Activated CD4-positive, alpha-beta T cell treated with anti-CD3 and anti-CD28 coated beads for 24 hours (primary cell): ENCODE data around the gene SH3BP2.
A peak's percentile ranks its signal among the peaks of the same experiment; 100 is the strongest.

Source experiments
- DNase-seq, 2 donors: peaks; one replicate each; pipeline ENCODE4 v3.0.0-alpha.2; 2020; ENCODE audit warnings: low read depth in 2 of 2

The SH3BP2 gene

DNA sequence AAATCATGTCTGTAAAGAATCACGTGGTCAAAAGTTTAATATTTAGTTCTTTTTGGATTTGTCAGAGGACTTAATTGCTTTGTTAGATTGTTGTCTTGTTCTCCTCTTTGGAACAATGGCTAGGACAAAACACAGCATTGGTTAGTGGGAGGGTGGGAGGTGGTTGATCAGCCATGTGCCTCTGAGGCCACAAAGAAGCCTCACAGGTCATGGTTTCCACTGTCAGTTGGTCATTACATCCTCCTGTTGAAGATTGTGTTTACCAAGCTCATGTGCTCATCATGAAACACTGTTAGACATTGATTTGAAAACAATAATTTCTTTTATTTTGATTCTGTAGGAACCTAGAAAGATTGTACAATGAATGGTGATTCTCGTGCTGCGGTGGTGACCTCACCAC lies 82.7 kb downstream of the SH3BP2 start:
- DNase-seq, result no peak

DNA sequence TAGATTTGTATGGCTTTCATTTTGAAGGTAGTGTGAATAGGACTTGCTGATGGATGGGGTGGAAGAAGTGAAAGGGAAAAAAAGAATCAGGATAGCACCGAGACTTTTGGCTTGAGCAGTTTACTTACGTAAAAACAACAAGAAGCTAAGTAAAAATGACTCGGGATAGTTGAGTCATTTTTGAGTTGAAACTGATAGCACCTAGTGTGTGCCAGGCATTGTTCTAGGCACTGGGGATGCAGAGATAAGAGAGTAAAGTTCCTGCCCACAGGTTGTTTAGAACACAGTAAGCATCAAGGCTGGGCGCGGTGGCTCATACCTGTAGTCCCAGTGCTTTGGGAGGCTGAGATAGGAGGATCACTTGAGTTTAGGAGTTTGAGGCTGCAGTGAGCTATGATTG lies 85.5 kb downstream of the SH3BP2 start:
- peak in 1 of 2 donors; percentile 4 for DNase-seq

DNA sequence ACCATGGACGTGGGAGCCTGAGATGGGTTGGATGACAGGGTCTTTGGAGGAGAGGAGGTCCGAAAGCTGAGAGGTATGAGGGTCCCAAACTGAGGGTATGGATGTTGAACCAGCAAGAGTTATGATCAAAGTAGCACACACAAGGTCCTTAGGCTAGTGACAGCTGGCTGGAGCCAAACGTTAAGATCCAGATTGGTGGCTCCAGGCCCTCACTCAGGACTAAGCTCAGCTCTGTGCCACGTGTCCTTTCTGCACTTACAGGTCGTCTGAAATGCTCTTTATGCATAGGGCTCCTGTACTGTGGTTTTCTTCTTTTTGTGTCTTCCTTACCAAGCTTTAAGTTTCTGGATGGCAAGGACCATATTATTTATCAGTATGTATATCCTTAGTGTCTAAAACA lies 86.1 kb downstream of the SH3BP2 start:
- no peak for DNase-seq

DNA sequence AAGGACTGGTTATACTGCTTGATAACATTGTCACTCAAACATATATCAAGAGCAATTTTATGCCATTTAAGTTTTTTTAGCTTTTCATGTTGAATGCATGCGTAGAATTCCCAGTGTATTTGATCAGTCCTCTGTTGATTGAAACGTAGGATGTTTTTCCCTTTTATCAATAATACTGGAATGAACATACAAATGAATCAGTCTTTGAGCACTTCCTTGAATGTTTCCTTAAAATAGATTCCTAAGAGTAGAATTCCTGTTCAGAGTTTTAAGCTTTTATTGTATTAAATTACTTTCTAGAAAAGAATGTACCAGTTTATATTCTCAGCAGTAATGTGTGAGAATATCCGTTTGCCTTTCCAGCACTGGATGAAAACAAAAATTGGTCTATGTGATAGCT lies 88.5 kb downstream of the SH3BP2 start:
- no peak for DNase-seq

- DNase-seq, result no peak
These were observed 89.5 kb downstream of the SH3BP2 start for GRCh38 chr4:2882341-2882740.

GRCh38 chr4:2886161-2886560 lies 93.3 kb downstream of the SH3BP2 start:
- no peak for DNase-seq

DNA sequence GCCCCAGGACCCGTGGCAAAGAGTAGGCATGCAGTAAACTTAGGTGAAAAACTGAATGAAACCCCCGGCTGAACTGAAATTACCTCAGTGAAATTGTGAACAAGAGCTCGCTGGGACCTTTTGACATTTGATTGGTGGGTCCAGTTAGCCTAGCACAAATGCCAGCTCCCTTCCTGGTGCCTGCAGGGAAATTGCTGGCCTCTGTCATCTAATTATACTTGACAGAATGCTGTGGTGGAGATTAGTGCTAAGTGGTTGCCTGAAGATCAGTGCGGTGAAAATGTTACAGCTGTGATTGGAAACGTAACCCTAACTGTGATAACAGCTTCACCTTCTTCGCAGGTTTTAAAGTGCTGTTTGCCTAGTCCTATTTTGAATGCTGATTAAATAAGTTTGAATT lies 93.7 kb downstream of the SH3BP2 start:
- DNase-seq, result no peak

GRCh38 chr4:2887343-2887742 lies 94.5 kb downstream of the SH3BP2 start:
- no peak for DNase-seq

GRCh38 chr4:2888886-2889285 lies 96.0 kb downstream of the SH3BP2 start:
- no peak for DNase-seq
